SU-DHL-6 (cell line): Measurements from ENCODE around the gene GAB2.

Experiments used
- H2AFZ ChIP-seq: fragments of 200-600 bp; sonication (generic); 2 replicates; pipeline ENCODE4 v1.6.1; 2014; ENCODE audit warnings: low read depth, mild to moderate bottlenecking, moderate library complexity, mixed read lengths, antibody characterized with exemption, low read length; ENCODE audit not compliant: severe bottlenecking
- H3F3A ChIP-seq: fragments of 200-600 bp; shearing (Covaris generic); 2 replicates; pipeline ENCODE4 v1.6.0; 2016; ENCODE audit warnings: antibody characterized with exemption, mild to moderate bottlenecking; ENCODE audit not compliant: insufficient read depth
- H3K27ac ChIP-seq: fragments of 200-600 bp; sonication (generic); 2 replicates; pipeline ENCODE4 v1.5.1; 2016; ENCODE audit warnings: low read depth, mild to moderate bottlenecking, low read length, moderate library complexity, mixed read lengths
- H3K27me3 ChIP-seq: fragments of 200-600 bp; sonication (generic), shearing (Covaris generic); 2 replicates; pipeline ENCODE4 v1.6.0; 2014; ENCODE audit warnings: mild to moderate bottlenecking, low read length
- H3K36me3 ChIP-seq: fragments of 200-600 bp; sonication (generic); 2 replicates; pipeline ENCODE4 v1.6.1; 2014; ENCODE audit warnings: mild to moderate bottlenecking, low read length, mixed read lengths
- H3K4me2 ChIP-seq: fragments of 300-600, 200-600 bp; shearing (Covaris generic), sonication (generic); 2 replicates; pipeline ENCODE4 v1.6.0; 2014; ENCODE audit warnings: low read length, low read depth, mild to moderate bottlenecking; ENCODE audit not compliant: poor library complexity, severe bottlenecking
- H3K4me3 ChIP-seq: fragments of 200-600 bp; sonication (generic); 2 replicates; pipeline ENCODE4 v1.5.1; 2014; ENCODE audit warnings: antibody characterized with exemption, low read length, mild to moderate bottlenecking, mixed read lengths; ENCODE audit not compliant: insufficient read depth, poor library complexity, severe bottlenecking
- H3K79me2 ChIP-seq: fragments of 200-600 bp; sonication (generic); 2 replicates; pipeline ENCODE4 v1.6.1; 2014; ENCODE audit warnings: mild to moderate bottlenecking, low read length, moderate library complexity; ENCODE audit not compliant: insufficient read depth
- H3K9ac ChIP-seq: fragments of 200-600 bp; sonication (generic); 2 replicates; pipeline ENCODE4 v1.7.0; 2014; ENCODE audit warnings: mild to moderate bottlenecking, low read length
- H3K9me2 ChIP-seq: fragments of 200-600 bp; sonication (generic); replicated peaks from 2 replicates; pipeline ENCODE4 v1.6.1; 2014; ENCODE audit warnings: low read length; ENCODE audit not compliant: insufficient read depth
- H3K9me3 ChIP-seq: fragments of 200-600 bp; sonication (generic); 2 replicates; pipeline ENCODE4 v1.6.1; 2014; ENCODE audit warnings: low read length, mixed read lengths; ENCODE audit not compliant: insufficient read depth
- H4K20me1 ChIP-seq: fragments of 200-600 bp; sonication (generic); 2 replicates; pipeline ENCODE4 v1.6.1; 2014; ENCODE audit warnings: low read depth, mild to moderate bottlenecking, antibody characterized with exemption, low read length, moderate library complexity, mixed read lengths
- CTCF ChIP-seq: fragments of 200-600 bp; sonication (generic); IDR thresholded peaks from one replicate; pipeline ENCODE4 v1.5.1; 2017; ENCODE audit warnings: antibody characterized with exemption, mild to moderate bottlenecking, low read length, moderate library complexity; ENCODE audit not compliant: insufficient read depth, poor library complexity, severe bottlenecking
- EZH2phosphoT487 ChIP-seq: fragments of 200-600 bp; sonication (generic), shearing (Covaris generic); conservative IDR thresholded peaks from 2 replicates; pipeline ENCODE4 v1.6.1; 2018; ENCODE audit warnings: mild to moderate bottlenecking, antibody characterized with exemption, low read length, moderate library complexity, mixed read lengths

Gene GAB2

DNA sequence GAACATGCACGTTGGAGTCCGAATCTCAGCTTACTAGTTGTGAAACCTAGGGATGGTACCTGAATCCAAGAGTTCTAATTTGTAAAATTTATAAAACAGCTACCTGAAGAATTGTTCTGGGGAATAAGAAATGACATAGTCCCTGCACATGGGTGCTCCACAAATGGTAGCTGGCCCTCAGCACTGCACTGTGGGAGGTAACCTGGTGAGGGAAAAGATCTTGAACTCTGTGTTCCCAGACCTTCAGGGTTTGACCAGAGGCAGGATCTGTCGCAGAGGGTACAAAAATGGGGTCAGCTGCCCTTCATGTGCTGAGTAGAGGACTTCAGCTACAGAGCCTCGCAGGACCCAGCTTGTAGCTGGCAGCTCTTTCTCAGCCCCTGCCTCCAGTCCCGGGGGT lies 155.4 kb downstream of the GAB2 start:
- Histone ChIP-seq H3K27me3 (no peaks in the 10 kb centered on the region), H3K9me2 (no peaks in the 10 kb centered on the region), H3K9ac (no peak overlapping the region), H2AFZ (no peak overlapping the region), H3K79me2 (no peaks in the 10 kb centered on the region), H4K20me1 (no peaks in the 10 kb centered on the region), H3K36me3 (no peaks in the 10 kb centered on the region), H3K4me3 (no peak overlapping the region), H3F3A (no peaks in the 10 kb centered on the region), H3K4me2 (no peak overlapping the region), H3K27ac (no peak overlapping the region), H3K9me3 (no peaks in the 10 kb centered on the region)
- no peak for TF ChIP-seq CTCF

DNA sequence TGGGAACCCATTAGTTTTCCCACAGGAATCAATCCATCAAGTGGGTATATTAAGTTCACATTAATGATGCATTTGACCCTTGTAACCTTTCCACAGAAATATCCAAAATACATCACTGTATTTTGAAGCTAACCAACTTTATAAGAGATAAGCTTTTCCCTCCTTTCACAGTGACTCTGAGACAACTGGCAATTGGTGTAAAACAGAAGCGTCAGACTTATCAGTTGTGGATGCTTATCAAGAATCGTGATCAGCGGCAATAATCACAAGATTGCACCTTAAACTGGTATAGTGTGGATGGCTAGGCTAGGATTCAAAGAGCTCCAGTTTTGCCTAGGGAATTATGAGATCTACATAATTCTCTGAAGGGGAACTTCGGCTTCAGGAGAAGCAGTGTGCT lies 155.8 kb downstream of the GAB2 start:
- H3F3A ChIP-seq, result no peaks in the 10 kb centered on the region
- no peak overlapping the region for H2AFZ ChIP-seq
- no peak overlapping the region for H3K4me2 ChIP-seq
- no peak overlapping the region for H3K27ac ChIP-seq
- no peaks in the 10 kb centered on the region for H3K36me3 ChIP-seq
- no peak overlapping the region for H3K9ac ChIP-seq
- H3K9me2 ChIP-seq, result no peaks in the 10 kb centered on the region
- H3K79me2 ChIP-seq, result no peaks in the 10 kb centered on the region
- no peaks in the 10 kb centered on the region for H3K9me3 ChIP-seq
- no peaks in the 10 kb centered on the region for H3K27me3 ChIP-seq
- no peaks in the 10 kb centered on the region for H4K20me1 ChIP-seq
- no peak overlapping the region for H3K4me3 ChIP-seq
- TF ChIP-seq EZH2phosphoT487 (no peak), CTCF (no peak)

DNA sequence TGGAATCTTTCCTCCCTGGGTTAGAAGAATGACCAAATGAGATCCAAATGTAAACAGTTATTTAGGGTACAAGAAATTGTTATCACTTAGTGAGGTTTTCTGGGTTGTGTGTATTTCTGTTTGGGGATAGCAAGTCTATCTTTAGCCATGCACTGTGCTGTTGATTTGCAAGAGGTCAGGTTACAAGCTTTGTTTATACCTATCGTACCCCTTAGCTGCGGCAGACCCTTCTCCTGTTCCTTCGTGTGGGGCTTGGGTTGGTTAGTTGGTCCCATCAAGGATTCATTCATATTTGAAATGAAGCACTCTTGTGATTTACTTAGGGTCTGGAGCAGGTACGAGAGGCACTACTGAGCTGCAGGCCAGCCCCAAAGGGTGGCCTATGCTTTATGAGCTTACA lies 156.3 kb downstream of the GAB2 start:
- H3K9me2 ChIP-seq, result no peaks in the 10 kb centered on the region
- no peak overlapping the region for H3K27ac ChIP-seq
- TF ChIP-seq CTCF, result no peak
- no peak for TF ChIP-seq EZH2phosphoT487
- no peak overlapping the region for H3K4me3 ChIP-seq
- H2AFZ ChIP-seq, result no peak overlapping the region
- no peaks in the 10 kb centered on the region for H4K20me1 ChIP-seq
- H3K36me3 ChIP-seq, result no peaks in the 10 kb centered on the region
- no peaks in the 10 kb centered on the region for H3F3A ChIP-seq
- no peaks in the 10 kb centered on the region for H3K9me3 ChIP-seq
- no peaks in the 10 kb centered on the region for H3K27me3 ChIP-seq
- H3K79me2 ChIP-seq, result no peaks in the 10 kb centered on the region
- no peak overlapping the region for H3K9ac ChIP-seq
- no peak overlapping the region for H3K4me2 ChIP-seq
